Natural killer cell (primary cell): ENCODE measurements around the gene CRY2. TPM values are rescaled to one million over a fixed set of nuclear protein-coding genes. Genes with fewer than 3 reads are reported as not detected.

Experiments
- ATAC-seq, 3 donors: fragments of 150-1000 bp in 2 of 3; fragments of 200-7000 bp in 1 of 3; cut with Tn5 transposase; 1 replicate in 1 of 3; 2 replicates in 2 of 3; pipeline ENCODE4 v1.10.0; 2021; ENCODE audit warnings: mild to moderate bottlenecking in 2 of 3, moderate library complexity in 2 of 3
- DNase-seq, 2 donors: peaks; one replicate each; pipeline versions ENCODE4 v3.0.0 to v3.0.0-alpha.2; 2013 to 2021; ENCODE audit warnings: mixed read lengths in 1 of 2
- H3K27ac ChIP-seq: one replicate; pipeline ENCODE4 v1.5.1; 2013; ENCODE audit warnings: mild to moderate bottlenecking, low read length
- H3K27me3 ChIP-seq: one replicate; pipeline ENCODE4 v1.6.1; 2013; ENCODE audit warnings: low read length; ENCODE audit not compliant: control insufficient read depth, insufficient read depth
- H3K36me3 ChIP-seq: one replicate; pipeline ENCODE4 v1.6.1; 2013; ENCODE audit warnings: low read length; ENCODE audit not compliant: control insufficient read depth, insufficient read depth
- H3K4me1 ChIP-seq: one replicate; pipeline ENCODE4 v1.6.1; 2013; ENCODE audit warnings: low read length; ENCODE audit not compliant: control insufficient read depth, insufficient read depth
- H3K4me3 ChIP-seq: one replicate; pipeline ENCODE4 v1.5.1; 2013; ENCODE audit warnings: low read length
- H3K9me3 ChIP-seq: one replicate; pipeline ENCODE4 v1.6.1; 2013; ENCODE audit warnings: low read length; ENCODE audit not compliant: control insufficient read depth, insufficient read depth
- H3K27ac Mint-ChIP-seq, 2 donors: one replicate each; pipeline ENCODE4 v1.8.0; 2022; ENCODE audit warnings: mild to moderate bottlenecking in 2 of 2, mixed read lengths in 2 of 2, moderate library complexity in 1 of 2
- H3K27me3 Mint-ChIP-seq, 2 donors: one replicate each; pipeline ENCODE4 v1.8.0; 2022; ENCODE audit warnings: low read depth in 2 of 2, mixed read lengths in 2 of 2
- H3K36me3 Mint-ChIP-seq: one replicate; pipeline ENCODE4 v1.8.0; 2022; ENCODE audit warnings: mixed read lengths
- H3K4me1 Mint-ChIP-seq, 2 donors: one replicate each; pipeline ENCODE4 v1.8.0; 2022; ENCODE audit warnings: mixed read lengths in 2 of 2
- H3K4me3 Mint-ChIP-seq: one replicate; pipeline ENCODE4 v1.8.0; 2022; ENCODE audit warnings: mild to moderate bottlenecking, moderate library complexity, mixed read lengths
- H3K9me3 Mint-ChIP-seq, 2 donors: one replicate each; pipeline ENCODE4 v1.8.0; 2022; ENCODE audit warnings: mixed read lengths in 2 of 2
- CTCF ChIP-seq: fragments of 200-600 bp; IDR thresholded peaks from one replicate; pipeline ENCODE4 v1.8.0; 2022; ENCODE audit warnings: antibody characterized with exemption
- WGBS: methylation state at CpG from one replicate; pipeline ENCODE4 v1.1.7; 2013; ENCODE audit warnings: missing lambda C conversion rate; ENCODE audit not compliant: insufficient coverage; 5-methylcytosine and 5-hydroxymethylcytosine counted together
- intact Hi-C: fragments of 100-400 bp; cut with micrococcal nuclease; formaldehyde crosslinking; loops from one replicate; pipeline ENCODE4 v1.14.2; 2022
- total RNA-seq, 4 donors: library from RNA; stranded (reverse); fragments of 120-200 nt in 1 of 4; gene quantifications; one replicate each; pipeline versions ENCODE4 v1.2.3 to v1.2.4, GENCODE V29; 2013 to 2022

The CRY2 gene
- total RNA-seq, 3 donors from 2014 or later (not counting 1 experiment from before 2014, with no cell fraction given): 124 to 214 (median 141) TPM

- peak; percentile 98 for TF ChIP-seq CTCF
- DNase-seq (peak; percentile 85 to 97), ATAC-seq (peak; percentile 35 to 56 (median 38))
- peaks cover 20 to 27% of the 10 kb centered on the region in 2 donors for H3K4me1 Mint-ChIP-seq
- Histone ChIP-seq H3K27me3 (no peaks in the 10 kb centered on the region), H3K4me1 (peaks cover 17% of the 10 kb centered on the region), H3K36me3 (no peaks in the 10 kb centered on the region), H3K4me3 (no peak overlapping the region), H3K27ac (peak overlapping the region; percentile 67), H3K9me3 (no peaks in the 10 kb centered on the region)
- intact Hi-C loops: no loop called here
- WGBS: 20% methylated on average over 22 of the region's 22 CpGs
- H3K4me3 Mint-ChIP-seq: peak overlapping the region; percentile 33
- H3K36me3 Mint-ChIP-seq: no peaks in the 10 kb centered on the region
- H3K27ac Mint-ChIP-seq: peak overlapping the region; percentile 83 to 97
- no peaks in the 10 kb centered on the region for H3K9me3 Mint-ChIP-seq
- peaks cover 3 to 6% of the 10 kb centered on the region in 2 donors for H3K27me3 Mint-ChIP-seq
Measured at GRCh38 chr11:45843158-45843924, 3.9 kb upstream of the CRY2 start.

GRCh38 chr11:45844822-45845578, 2.3 kb upstream of the CRY2 start:
- H3K4me1 Mint-ChIP-seq: peaks cover 31 to 38% of the 10 kb centered on the region in 2 donors
- Histone ChIP-seq H3K9me3 (no peaks in the 10 kb centered on the region), H3K27me3 (no peaks in the 10 kb centered on the region), H3K36me3 (no peaks in the 10 kb centered on the region), H3K27ac (no peak overlapping the region), H3K4me1 (peaks cover 22% of the 10 kb centered on the region), H3K4me3 (no peak overlapping the region)
- H3K4me3 Mint-ChIP-seq: no peak overlapping the region
- no peak for TF ChIP-seq CTCF
- H3K9me3 Mint-ChIP-seq: no peaks in the 10 kb centered on the region
- 64% methylated on average over 1 of the region's 3 CpGs for WGBS
- ATAC-seq (no peak), DNase-seq (peak in 1 of 2 donors; percentile 19)
- H3K27me3 Mint-ChIP-seq: peaks cover 3 to 6% of the 10 kb centered on the region in 2 donors
- H3K27ac Mint-ChIP-seq: peak overlapping the region; percentile 96 to 98
- intact Hi-C loops: loop anchor here (5.0 kb wide), 2 partner anchors 162 to 277 kb away; partner anchors contain the start of gene PHF21A
- H3K36me3 Mint-ChIP-seq: no peaks in the 10 kb centered on the region

GRCh38 chr11:45846174-45846675, 1.1 kb upstream of the CRY2 start:
- Mint-ChIP-seq H3K27ac (peak overlapping the region; percentile 96 to 98), H3K9me3 (no peaks in the 10 kb centered on the region), H3K4me3 (peak overlapping the region; percentile 90), H3K4me1 (peaks cover 40 to 50% of the 10 kb centered on the region in 2 donors), H3K27me3 (no peaks in the 10 kb centered on the region), H3K36me3 (no peaks in the 10 kb centered on the region)
- Histone ChIP-seq H3K4me1 (peaks cover 22% of the 10 kb centered on the region), H3K9me3 (no peaks in the 10 kb centered on the region), H3K4me3 (no peak overlapping the region), H3K36me3 (peaks cover 1% of the 10 kb centered on the region), H3K27ac (peak overlapping the region; percentile 97), H3K27me3 (no peaks in the 10 kb centered on the region)
- ATAC-seq (no peak), DNase-seq (peak in 1 of 2 donors; percentile 21)
- WGBS: 81% methylated on average over 4 of the region's 4 CpGs
- intact Hi-C loops: loop anchor here (5.0 kb wide), 2 partner anchors 161 to 276 kb away; partner anchors contain the start of gene PHF21A
- TF ChIP-seq CTCF: no peak
